GM18870 (cell line): ENCODE results near the gene MRPL28.
"Not testable (repeated sequence)": the region's sequence is repeated elsewhere in the genome, so short reads cannot be mapped to it uniquely, and the experiment has no call there.

Source experiments
- ATAC-seq: cut with Tn5 transposase; IDR thresholded peaks from one replicate; pipeline ENCODE4 v1.9.1; 2021; ENCODE audit warnings: moderate library complexity; ENCODE audit not compliant: unreplicated experiment

Gene MRPL28

GRCh38 chr16:391885-392335, 21.6 kb upstream of the MRPL28 start:
- ATAC-seq = no peak

- no peak for ATAC-seq
These were observed 19.0 kb upstream of the MRPL28 start for GRCh38 chr16:389352-389751.

GRCh38 chr16:387761-388666, 17.7 kb upstream of the MRPL28 start:
- ATAC-seq = not testable (repeated sequence)

- no peak for ATAC-seq
These were observed 16.4 kb upstream of the MRPL28 start for GRCh38 chr16:386641-387156.

GRCh38 chr16:383326-384051, 13.2 kb upstream of the MRPL28 start:
- no peak for ATAC-seq

GRCh38 chr16:381789-382717, 11.7 kb upstream of the MRPL28 start, which contains the start of gene PGAP6:
TSS of gene PGAP6 (minus strand) at chr16:381978. CDS start at chr16:381821, 157 bp downstream.
- no peak for ATAC-seq

- no peak for ATAC-seq
These were observed 10.9 kb upstream of the MRPL28 start for GRCh38 chr16:381012-381788.

GRCh38 chr16:380762-381011, 10.3 kb upstream of the MRPL28 start:
- no peak for ATAC-seq

GRCh38 chr16:379961-380761, 9.8 kb upstream of the MRPL28 start:
- ATAC-seq = no peak

GRCh38 chr16:379183-379960, 9.0 kb upstream of the MRPL28 start:
- ATAC-seq = no peak

- no peak for ATAC-seq
These were observed 8.5 kb upstream of the MRPL28 start for GRCh38 chr16:378821-379182.

GRCh38 chr16:378113-378820, 7.9 kb upstream of the MRPL28 start:
- ATAC-seq = not testable (repeated sequence)

GRCh38 chr16:377419-377951, 7.1 kb upstream of the MRPL28 start:
- no peak for ATAC-seq

- no peak for ATAC-seq
These were observed 6.6 kb upstream of the MRPL28 start for GRCh38 chr16:376817-377418.

- ATAC-seq = no peak
These were observed 5.8 kb upstream of the MRPL28 start for GRCh38 chr16:375927-376816.

- ATAC-seq = no peak
These were observed 4.9 kb upstream of the MRPL28 start for GRCh38 chr16:375212-375611.

- ATAC-seq = no peak
These were observed 4.2 kb upstream of the MRPL28 start for GRCh38 chr16:374616-374926.
